Stomach (tissue), 9 donors: Measurements from ENCODE around the gene JPH2. TPM values are rescaled to one million over a fixed set of nuclear protein-coding genes. Genes with fewer than 3 reads are reported as not detected.

Experiments
- DNase-seq, 2 donors: peaks; one replicate each; pipeline versions ENCODE4 v3.0.0 to v3.0.0-alpha.2; 2013 to 2019
- H3K27ac ChIP-seq, 5 donors: fragments of 200-600 bp in 4 of 5; sonication (generic) in 4 of 5; one replicate each; pipeline ENCODE4 v1.5.1; 2013 to 2019; ENCODE audit warnings: mild to moderate bottlenecking in 1 of 5, moderate library complexity in 1 of 5
- H3K27me3 ChIP-seq, 3 donors: fragments of 200-600 bp; sonication (generic); one replicate each; pipeline ENCODE4 v1.5.1; 2017 to 2019; ENCODE audit warnings: mixed run types in 1 of 3
- H3K36me3 ChIP-seq, 4 donors: fragments of 200-600 bp; sonication (generic); 1 replicate in 3 of 4; 2 replicates in 1 of 4; pipeline ENCODE4 v1.5.1; 2016 to 2019
- H3K4me1 ChIP-seq, 4 donors: fragments of 200-600 bp; sonication (generic); one replicate each; pipeline ENCODE4 v1.5.1; 2016 to 2019
- H3K4me3 ChIP-seq, 4 donors: fragments of 200-600 bp; sonication (generic) in 3 of 4; one replicate each; pipeline ENCODE4 v1.5.1; 2016 to 2019; ENCODE audit warnings: mild to moderate bottlenecking in 1 of 4
- H3K9me3 ChIP-seq, 4 donors: fragments of 200-600 bp; sonication (generic); one replicate each; pipeline ENCODE4 v1.5.1; 2016 to 2019
- EP300 ChIP-seq: sonication (generic); formaldehyde crosslinking; IDR thresholded peaks from one replicate; pipeline ENCODE4 v1.6.1; 2017; ENCODE audit warnings: antibody characterized with exemption
- POLR2A ChIP-seq, 4 donors: fragments of 450-650 bp; IDR thresholded peaks; one replicate each; pipeline ENCODE4 v1.6.1; 2016; ENCODE audit warnings: antibody characterized with exemption in 4 of 4, control low read depth in 2 of 4, mild to moderate bottlenecking in 1 of 4, moderate library complexity in 1 of 4
- POLR2AphosphoS5 ChIP-seq, 3 donors: sonication (generic); formaldehyde crosslinking; IDR thresholded peaks; one replicate each; pipeline ENCODE4 v1.6.1; 2016; ENCODE audit warnings: antibody characterized with exemption in 3 of 3
- WGBS, 5 donors: extraction: QIAGEN DNeasy Blood & Tissue Kit in 3 of 5; methylation state at CpG; one replicate each; pipeline versions ENCODE4 v1.1.5 to v1.1.7; 2013 to 2018; 5-methylcytosine and 5-hydroxymethylcytosine counted together
- intact Hi-C: fragments of 100-400 bp; cut with DNase I; formaldehyde crosslinking; loops from one replicate; pipeline ENCODE4 v1.15.1; 2023; ENCODE audit warnings: low total_unique reads
- polyA plus RNA-seq, 3 donors: library from polyadenylated mRNA; stranded (reverse); fragments of 200-250 nt; gene quantifications; one replicate each; pipeline ENCODE4 v1.2.3, GENCODE V29; 2013
- total RNA-seq, 5 donors: library from RNA; depleted of rRNA; stranded (reverse); fragments of >200 nt; gene quantifications; one replicate each; pipeline versions ENCODE4 v1.1.0 to v1.2.3, GENCODE V29; 2014 to 2016
- TF ChIP-seq, protein P1 (sequence below), 7 experiments: fragments of 450-650 bp in 4 of 7; fragments of 200-600 bp in 3 of 7; sonication (generic) in 3 of 7; IDR thresholded peaks; one replicate each; pipeline ENCODE4 v1.5.1; 2016 to 2019; ENCODE audit warnings: antibody characterized with exemption in 7 of 7, control low read depth in 2 of 7, mild to moderate bottlenecking in 1 of 7
- donor health status: healthy with polysubstance abuse.
- donor health status: Bipolar disorder and iron deficiency.
- donor health status: healthy.

The JPH2 gene
- total and polyA plus RNA-seq, 8 donors: 0.15 to 51.9 (median 10.9) TPM

- WGBS, 5 donors: 67 to 82% (median 80%) methylated on average over 12 of the region's 12 CpGs
- DNase-seq: peak; percentile 19 to 37
- no peak overlapping the region for H3K4me3 ChIP-seq
- peaks cover 0 to 5% (median 0%) of the 10 kb centered on the region in 3 donors for H3K27me3 ChIP-seq
- H3K9me3 ChIP-seq: no peaks in the 10 kb centered on the region
- no peak overlapping the region for H3K27ac ChIP-seq
- intact Hi-C loops: loop anchor here (5.0 kb wide), 1 partner anchor 327 kb away; no protein-coding TSS in a partner anchor
- TF ChIP-seq, protein P1, sequence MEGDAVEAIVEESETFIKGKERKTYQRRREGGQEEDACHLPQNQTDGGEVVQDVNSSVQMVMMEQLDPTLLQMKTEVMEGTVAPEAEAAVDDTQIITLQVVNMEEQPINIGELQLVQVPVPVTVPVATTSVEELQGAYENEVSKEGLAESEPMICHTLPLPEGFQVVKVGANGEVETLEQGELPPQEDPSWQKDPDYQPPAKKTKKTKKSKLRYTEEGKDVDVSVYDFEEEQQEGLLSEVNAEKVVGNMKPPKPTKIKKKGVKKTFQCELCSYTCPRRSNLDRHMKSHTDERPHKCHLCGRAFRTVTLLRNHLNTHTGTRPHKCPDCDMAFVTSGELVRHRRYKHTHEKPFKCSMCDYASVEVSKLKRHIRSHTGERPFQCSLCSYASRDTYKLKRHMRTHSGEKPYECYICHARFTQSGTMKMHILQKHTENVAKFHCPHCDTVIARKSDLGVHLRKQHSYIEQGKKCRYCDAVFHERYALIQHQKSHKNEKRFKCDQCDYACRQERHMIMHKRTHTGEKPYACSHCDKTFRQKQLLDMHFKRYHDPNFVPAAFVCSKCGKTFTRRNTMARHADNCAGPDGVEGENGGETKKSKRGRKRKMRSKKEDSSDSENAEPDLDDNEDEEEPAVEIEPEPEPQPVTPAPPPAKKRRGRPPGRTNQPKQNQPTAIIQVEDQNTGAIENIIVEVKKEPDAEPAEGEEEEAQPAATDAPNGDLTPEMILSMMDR (IDR thresholded peaks at IDR 0.05): no peak
- TF ChIP-seq POLR2AphosphoS5 (IDR thresholded peaks at IDR 0.05): no peak
- TF ChIP-seq EP300: no peak
- no peak for TF ChIP-seq POLR2A (IDR thresholded peaks at IDR 0.05)
- H3K4me1 ChIP-seq: peaks cover 0 to 10% (median 4%) of the 10 kb centered on the region in 4 donors
- no peaks in the 10 kb centered on the region for H3K36me3 ChIP-seq
These were observed 112.5 kb downstream of the JPH2 start for GRCh38 chr20:44074252-44075151.

GRCh38 chr20:44073675-44074071 lies 113.3 kb downstream of the JPH2 start:
- H3K27ac ChIP-seq: no peak overlapping the region
- no peak for DNase-seq
- intact Hi-C loops: no loop called here
- WGBS, 5 donors: 69 to 79% (median 73%) methylated on average over 6 of the region's 6 CpGs
- TF ChIP-seq POLR2AphosphoS5 (IDR thresholded peaks at IDR 0.05) (no peak), EP300 (no peak), POLR2A (IDR thresholded peaks at IDR 0.05) (no peak)
- TF ChIP-seq, protein P1 (IDR thresholded peaks at IDR 0.05): no peak
- peaks cover 0 to 5% (median 0%) of the 10 kb centered on the region in 3 donors for H3K27me3 ChIP-seq
- no peak overlapping the region for H3K4me3 ChIP-seq
- H3K4me1 ChIP-seq: peaks cover 0 to 12% (median 4%) of the 10 kb centered on the region in 4 donors
- no peaks in the 10 kb centered on the region for H3K9me3 ChIP-seq
- no peaks in the 10 kb centered on the region for H3K36me3 ChIP-seq

DNA sequence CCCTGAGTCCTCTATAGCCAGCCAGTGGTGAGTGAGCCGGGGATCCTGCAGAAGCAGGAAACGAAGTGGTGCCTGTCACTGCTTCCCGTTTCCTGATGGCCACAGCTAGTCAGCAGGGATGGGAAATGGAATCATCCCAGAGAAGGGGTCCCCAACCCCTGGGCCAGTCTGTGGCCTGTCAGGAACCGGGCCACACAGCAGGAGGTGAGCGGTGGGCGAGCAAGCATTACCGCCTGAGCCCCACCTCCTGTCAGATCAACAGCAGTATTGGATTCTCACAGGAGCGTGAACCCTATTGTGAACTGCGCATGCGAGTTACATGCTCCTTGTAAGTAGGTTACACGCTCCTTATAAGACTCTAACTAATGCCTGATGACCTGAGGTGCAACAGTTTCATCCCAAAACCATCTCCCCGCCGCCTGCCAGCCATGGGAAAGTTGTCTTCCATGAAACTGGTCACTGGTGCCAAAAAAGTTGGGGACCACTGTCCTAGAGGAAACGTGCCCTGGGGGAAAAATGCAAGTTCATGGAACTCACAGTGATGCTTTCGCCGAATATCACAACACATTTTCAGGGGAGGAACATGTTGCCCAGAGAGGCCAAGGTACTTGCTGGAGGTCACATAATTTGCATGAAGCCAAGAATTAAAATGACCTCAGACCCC lies 113.8 kb downstream of the JPH2 start:
- peaks cover 0 to 5% (median 0%) of the 10 kb centered on the region in 3 donors for H3K27me3 ChIP-seq
- no peaks in the 10 kb centered on the region for H3K36me3 ChIP-seq
- 53 to 72% (median 66%) methylated on average over 15 to 16 of the region's 16 CpGs for WGBS, 5 donors
- peak in 1 of 2 donors; percentile 20 for DNase-seq
- no peak overlapping the region for H3K4me3 ChIP-seq
- H3K4me1 ChIP-seq: peaks cover 0 to 15% (median 4%) of the 10 kb centered on the region in 4 donors
- TF ChIP-seq POLR2AphosphoS5 (IDR thresholded peaks at IDR 0.05) (no peak), EP300 (no peak), POLR2A (IDR thresholded peaks at IDR 0.05) (no peak)
- TF ChIP-seq, protein P1 (IDR thresholded peaks at IDR 0.05): no peak
- H3K27ac ChIP-seq: no peak overlapping the region
- intact Hi-C loops: no loop called here
- H3K9me3 ChIP-seq: no peaks in the 10 kb centered on the region

DNA sequence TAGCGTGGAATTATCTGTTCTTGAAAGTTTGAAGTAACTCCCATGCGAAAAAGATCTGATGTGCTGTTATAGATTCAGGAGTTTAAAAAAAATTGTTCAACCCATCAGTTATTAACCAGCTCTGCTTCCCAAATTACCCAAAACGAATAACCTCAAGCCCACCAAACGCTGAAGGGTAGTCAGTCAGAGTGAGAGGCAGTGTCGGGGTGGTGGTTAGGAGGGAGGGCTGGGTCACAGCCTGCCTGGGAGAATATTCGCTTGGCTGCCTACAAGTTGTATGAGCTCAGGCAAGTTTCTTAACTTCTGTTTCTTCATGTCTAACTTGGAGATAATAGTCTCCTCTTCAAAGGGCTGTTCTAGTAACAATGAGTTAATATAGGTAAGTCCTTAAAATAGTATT lies 114.6 kb downstream of the JPH2 start:
- H3K27ac ChIP-seq: no peak overlapping the region
- no peak overlapping the region for H3K4me3 ChIP-seq
- no peaks in the 10 kb centered on the region for H3K36me3 ChIP-seq
- intact Hi-C loops: no loop called here
- H3K4me1 ChIP-seq: peaks cover 0 to 15% (median 4%) of the 10 kb centered on the region in 4 donors
- no peak for TF ChIP-seq POLR2AphosphoS5 (IDR thresholded peaks at IDR 0.05)
- TF ChIP-seq, protein P1 (IDR thresholded peaks at IDR 0.05): no peak
- TF ChIP-seq POLR2A (IDR thresholded peaks at IDR 0.05): no peak
- no peak for TF ChIP-seq EP300
- WGBS, 5 donors: 52 to 74% (median 57%) methylated on average over 6 of the region's 6 CpGs
- no peaks in the 10 kb centered on the region for H3K9me3 ChIP-seq
- no peak for DNase-seq
- peaks cover 0 to 5% (median 0%) of the 10 kb centered on the region in 3 donors for H3K27me3 ChIP-seq
